Prostate gland (tissue), 2 donors: ENCODE data around the gene SRBD1. TPM values are rescaled to one million over a fixed set of nuclear protein-coding genes. Genes with fewer than 3 reads are reported as not detected.

Source experiments
- DNase-seq: peaks from one replicate; pipeline ENCODE4 v3.0.0-alpha.2; 2019; ENCODE audit warnings: low spot score
- H3K27ac ChIP-seq, 2 donors: fragments of 200-600 bp; sonication (generic); 2 replicates each; pipeline ENCODE4 v1.5.1; 2017 to 2019
- H3K27me3 ChIP-seq: fragments of 200-600 bp; sonication (generic); replicated peaks from 2 replicates; pipeline ENCODE4 v1.5.1; 2019; ENCODE audit not compliant: insufficient read depth
- H3K36me3 ChIP-seq, 2 donors: fragments of 200-600 bp; sonication (generic); 1 replicate in 1 of 2; 2 replicates in 1 of 2; pipeline versions ENCODE4 v1.5.1 to v1.8.1; 2017 to 2019
- H3K4me1 ChIP-seq: fragments of 200-600 bp; sonication (generic); replicated peaks from 2 replicates; pipeline ENCODE4 v1.5.1; 2019
- H3K4me3 ChIP-seq, 2 donors: fragments of 200-600 bp; sonication (generic); 2 replicates each; pipeline ENCODE4 v1.5.1; 2017 to 2019
- H3K9me3 ChIP-seq: fragments of 200-600 bp; sonication (generic); 2 replicates; pipeline ENCODE4 v1.5.1; 2017
- POLR2A ChIP-seq: fragments of 450-650 bp; IDR thresholded peaks from one replicate; pipeline ENCODE4 v1.6.1; 2016; ENCODE audit warnings: antibody characterized with exemption, mild to moderate bottlenecking
- POLR2AphosphoS5 ChIP-seq: sonication (generic); formaldehyde crosslinking; IDR thresholded peaks from one replicate; pipeline ENCODE4 v1.6.1; 2017; ENCODE audit warnings: antibody characterized with exemption
- WGBS: methylation state at CpG from one replicate; pipeline ENCODE4 v1.1.5; 2018; 5-methylcytosine and 5-hydroxymethylcytosine counted together
- intact Hi-C: fragments of 100-400 bp; cut with DNase I; formaldehyde crosslinking; loops from one replicate; pipeline ENCODE4 v1.14.2; 2022
- total RNA-seq, 2 donors: library from RNA; depleted of rRNA; stranded (reverse); fragments of >200 nt; gene quantifications; one replicate each; pipeline ENCODE4 v1.1.0, GENCODE V29; 2016
- TF ChIP-seq, protein P1 (sequence below), 4 experiments: fragments of 200-600 bp in 2 of 4; fragments of 450-650 bp in 2 of 4; sonication (generic) in 2 of 4; IDR thresholded peaks; 1 replicate in 3 of 4; 2 replicates in 1 of 4; pipeline ENCODE4 v1.5.1; 2016 to 2019; ENCODE audit warnings: antibody characterized with exemption in 4 of 4, mild to moderate bottlenecking in 2 of 4, moderate library complexity in 2 of 4

Gene SRBD1
- total RNA-seq, 2 donors from 2014 or later = 16.5 to 25.9 TPM

- Histone ChIP-seq H3K4me1 (no peaks in the 10 kb centered on the region), H3K9me3 (no peaks in the 10 kb centered on the region), H3K4me3 (no peak overlapping the region), H3K27ac (no peak overlapping the region), H3K27me3 (no peaks in the 10 kb centered on the region), H3K36me3 (no peaks in the 10 kb centered on the region)
- DNase-seq = no peak
- TF ChIP-seq POLR2AphosphoS5 = no peak
- WGBS = 90% methylated on average over 1 of the region's 1 CpG
- intact Hi-C loops = no loop called here
Measured at GRCh38 chr2:45397292-45397691, 213.8 kb downstream of the SRBD1 start.

GRCh38 chr2:45396671-45397070 lies 214.4 kb downstream of the SRBD1 start:
- H3K27ac ChIP-seq = no peak overlapping the region
- no peak overlapping the region for H3K4me3 ChIP-seq
- intact Hi-C loops = no loop called here
- TF ChIP-seq, protein P1, sequence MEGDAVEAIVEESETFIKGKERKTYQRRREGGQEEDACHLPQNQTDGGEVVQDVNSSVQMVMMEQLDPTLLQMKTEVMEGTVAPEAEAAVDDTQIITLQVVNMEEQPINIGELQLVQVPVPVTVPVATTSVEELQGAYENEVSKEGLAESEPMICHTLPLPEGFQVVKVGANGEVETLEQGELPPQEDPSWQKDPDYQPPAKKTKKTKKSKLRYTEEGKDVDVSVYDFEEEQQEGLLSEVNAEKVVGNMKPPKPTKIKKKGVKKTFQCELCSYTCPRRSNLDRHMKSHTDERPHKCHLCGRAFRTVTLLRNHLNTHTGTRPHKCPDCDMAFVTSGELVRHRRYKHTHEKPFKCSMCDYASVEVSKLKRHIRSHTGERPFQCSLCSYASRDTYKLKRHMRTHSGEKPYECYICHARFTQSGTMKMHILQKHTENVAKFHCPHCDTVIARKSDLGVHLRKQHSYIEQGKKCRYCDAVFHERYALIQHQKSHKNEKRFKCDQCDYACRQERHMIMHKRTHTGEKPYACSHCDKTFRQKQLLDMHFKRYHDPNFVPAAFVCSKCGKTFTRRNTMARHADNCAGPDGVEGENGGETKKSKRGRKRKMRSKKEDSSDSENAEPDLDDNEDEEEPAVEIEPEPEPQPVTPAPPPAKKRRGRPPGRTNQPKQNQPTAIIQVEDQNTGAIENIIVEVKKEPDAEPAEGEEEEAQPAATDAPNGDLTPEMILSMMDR (IDR thresholded peaks at IDR 0.05) = no peak
- TF ChIP-seq POLR2AphosphoS5 (no peak), POLR2A (no peak)
- H3K27me3 ChIP-seq = no peaks in the 10 kb centered on the region
- no peak for DNase-seq
- H3K4me1 ChIP-seq = no peaks in the 10 kb centered on the region
- 87% methylated on average over 1 of the region's 1 CpG for WGBS
- H3K36me3 ChIP-seq = no peaks in the 10 kb centered on the region
- no peaks in the 10 kb centered on the region for H3K9me3 ChIP-seq

DNA sequence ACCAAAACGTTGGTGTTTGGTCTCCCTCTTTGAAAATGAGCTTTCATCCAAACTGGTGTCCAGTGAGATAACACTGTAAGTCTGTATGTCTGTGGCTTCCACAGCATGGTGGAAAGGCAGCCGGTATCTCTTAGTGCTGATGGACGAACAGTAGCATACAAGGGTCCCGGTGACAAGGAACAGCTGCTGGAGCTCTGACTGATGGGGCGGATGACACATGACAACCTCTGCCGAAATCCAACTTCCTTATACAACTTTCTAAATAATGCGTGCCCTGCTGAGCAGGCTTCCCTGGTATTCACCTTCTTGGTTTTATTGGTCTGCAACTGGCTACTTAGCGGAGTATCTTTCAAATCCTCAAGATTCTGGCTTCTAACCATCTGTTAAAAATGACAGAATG lies 216.2 kb downstream of the SRBD1 start:
- Histone ChIP-seq H3K9me3 (no peaks in the 10 kb centered on the region), H3K4me1 (no peaks in the 10 kb centered on the region), H3K36me3 (no peaks in the 10 kb centered on the region), H3K27me3 (no peaks in the 10 kb centered on the region), H3K27ac (no peak overlapping the region), H3K4me3 (no peak overlapping the region)
- WGBS = 82% methylated on average over 8 of the region's 8 CpGs
- no peak for DNase-seq
- TF ChIP-seq, protein P1 (IDR thresholded peaks at IDR 0.05) = no peak
- TF ChIP-seq POLR2A (no peak), POLR2AphosphoS5 (no peak)
- intact Hi-C loops = no loop called here

GRCh38 chr2:45394216-45394615 lies 216.9 kb downstream of the SRBD1 start:
- H3K27ac ChIP-seq = no peak overlapping the region
- H3K9me3 ChIP-seq = no peaks in the 10 kb centered on the region
- H3K4me3 ChIP-seq = no peak overlapping the region
- no peaks in the 10 kb centered on the region for H3K36me3 ChIP-seq
- DNase-seq = no peak
- TF ChIP-seq POLR2AphosphoS5 (no peak), POLR2A (no peak)
- TF ChIP-seq, protein P1 (IDR thresholded peaks at IDR 0.05) = no peak
- H3K4me1 ChIP-seq = no peaks in the 10 kb centered on the region
- no peaks in the 10 kb centered on the region for H3K27me3 ChIP-seq
- intact Hi-C loops = no loop called here

GRCh38 chr2:45391866-45392265 lies 219.2 kb downstream of the SRBD1 start:
- Histone ChIP-seq H3K27ac (no peak overlapping the region), H3K9me3 (no peaks in the 10 kb centered on the region), H3K36me3 (no peaks in the 10 kb centered on the region), H3K4me3 (no peak overlapping the region), H3K4me1 (no peaks in the 10 kb centered on the region), H3K27me3 (no peaks in the 10 kb centered on the region)
- DNase-seq = no peak
- intact Hi-C loops = no loop called here
- TF ChIP-seq POLR2A (no peak), POLR2AphosphoS5 (no peak)
- TF ChIP-seq, protein P1 (IDR thresholded peaks at IDR 0.05) = no peak
